HG02970 (cell line): ENCODE data around the gene TP53I11.

Experiments
- ATAC-seq: cut with Tn5 transposase; IDR thresholded peaks from one replicate; pipeline ENCODE4 v1.9.1; 2021; ENCODE audit warnings: mild to moderate bottlenecking, moderate library complexity, moderate number of reproducible peaks; ENCODE audit not compliant: unreplicated experiment, low FRiP score

TP53I11 gene

GRCh38 chr11:44960200-44960845 lies 9.6 kb upstream of the TP53I11 start:
- ATAC-seq = no peak

GRCh38 chr11:44959064-44959463 lies 8.4 kb upstream of the TP53I11 start:
- ATAC-seq = no peak

- no peak for ATAC-seq
Measured at GRCh38 chr11:44957776-44958564, 7.3 kb upstream of the TP53I11 start.

GRCh38 chr11:44957040-44957515 lies 6.4 kb upstream of the TP53I11 start:
- ATAC-seq = no peak

- ATAC-seq = no peak
Measured at GRCh38 chr11:44955015-44955738, 4.5 kb upstream of the TP53I11 start.

- no peak for ATAC-seq
Measured at GRCh38 chr11:44954051-44954906, 3.6 kb upstream of the TP53I11 start.

GRCh38 chr11:44952500-44953260 lies 2.0 kb upstream of the TP53I11 start:
- no peak for ATAC-seq

- no peak for ATAC-seq
Measured at GRCh38 chr11:44952082-44952481, 1.4 kb upstream of the TP53I11 start.

- ATAC-seq = no peak
Measured at GRCh38 chr11:44950031-44950624, 555 bp downstream of the TP53I11 start.

GRCh38 chr11:44949160-44950030 lies 1.3 kb downstream of the TP53I11 start:
- ATAC-seq = no peak

- ATAC-seq = no peak
Measured at GRCh38 chr11:44948155-44948554, 2.5 kb downstream of the TP53I11 start.

- ATAC-seq = no peak
Measured at GRCh38 chr11:44947114-44947513, 3.6 kb downstream of the TP53I11 start.

- no peak for ATAC-seq
Measured at GRCh38 chr11:44946263-44946662, 4.4 kb downstream of the TP53I11 start.

- ATAC-seq = no peak
Measured at GRCh38 chr11:44945666-44946065, 5.0 kb downstream of the TP53I11 start.

GRCh38 chr11:44944853-44945235 lies 5.8 kb downstream of the TP53I11 start:
- no peak for ATAC-seq

- ATAC-seq = no peak
Measured at GRCh38 chr11:44944181-44944852, 6.4 kb downstream of the TP53I11 start.

- no peak for ATAC-seq
Measured at GRCh38 chr11:44943696-44944095, 7.0 kb downstream of the TP53I11 start.

- ATAC-seq = no peak
Measured at GRCh38 chr11:44943118-44943517, 7.6 kb downstream of the TP53I11 start.
